HG03095 (cell line): ENCODE results near the gene DENND4A.
"Not testable (repeated sequence)": the region's sequence is repeated elsewhere in the genome, so short reads cannot be mapped to it uniquely, and the experiment has no call there.

Experiments used
- ATAC-seq: cut with Tn5 transposase; IDR thresholded peaks from one replicate; pipeline ENCODE4 v1.9.1; 2021; ENCODE audit warnings: moderate library complexity; ENCODE audit not compliant: unreplicated experiment

The DENND4A gene

GRCh38 chr15:65761210-65761926, 30.7 kb downstream of the DENND4A start:
- no peak for ATAC-seq

GRCh38 chr15:65759441-65759840, 32.7 kb downstream of the DENND4A start:
- no peak for ATAC-seq

GRCh38 chr15:65758242-65758641, 33.9 kb downstream of the DENND4A start:
- no peak for ATAC-seq

- ATAC-seq, result no peak
Measured at GRCh38 chr15:65757256-65757655, 34.8 kb downstream of the DENND4A start.

- ATAC-seq, result no peak
Measured at GRCh38 chr15:65752151-65752700, 39.9 kb downstream of the DENND4A start.

- no peak for ATAC-seq
Measured at GRCh38 chr15:65751431-65751830, 40.7 kb downstream of the DENND4A start.

- no peak for ATAC-seq
Measured at GRCh38 chr15:65747265-65747664, 44.8 kb downstream of the DENND4A start.

- no peak for ATAC-seq
Measured at GRCh38 chr15:65743637-65744252, 48.3 kb downstream of the DENND4A start.

GRCh38 chr15:65740148-65740547, 51.9 kb downstream of the DENND4A start:
- ATAC-seq, result no peak

GRCh38 chr15:65738649-65739048, 53.4 kb downstream of the DENND4A start:
- ATAC-seq, result no peak

GRCh38 chr15:65733599-65733998, 58.5 kb downstream of the DENND4A start:
- ATAC-seq, result not testable (repeated sequence)

- ATAC-seq, result no peak
Measured at GRCh38 chr15:65732698-65733097, 59.4 kb downstream of the DENND4A start.

- no peak for ATAC-seq
Measured at GRCh38 chr15:65731926-65732325, 60.2 kb downstream of the DENND4A start.

- no peak for ATAC-seq
Measured at GRCh38 chr15:65730549-65731172, 61.4 kb downstream of the DENND4A start.

- ATAC-seq, result no peak
Measured at GRCh38 chr15:65724464-65725215, 67.5 kb downstream of the DENND4A start.

- no peak for ATAC-seq
Measured at GRCh38 chr15:65723876-65724275, 68.2 kb downstream of the DENND4A start.

GRCh38 chr15:65722191-65722590, 69.9 kb downstream of the DENND4A start:
- ATAC-seq, result no peak

GRCh38 chr15:65712415-65712814, 79.7 kb downstream of the DENND4A start:
- ATAC-seq, result no peak

GRCh38 chr15:65695081-65695480, 97.0 kb downstream of the DENND4A start:
- ATAC-seq, result no peak

GRCh38 chr15:65690778-65691177, 101.3 kb downstream of the DENND4A start:
- no peak for ATAC-seq

GRCh38 chr15:65690173-65690572, 101.9 kb downstream of the DENND4A start:
- no peak for ATAC-seq
